Suprapubic skin (tissue), 4 donors: Measurements from ENCODE around the gene PSMD12. TPM values are rescaled to one million over a fixed set of nuclear protein-coding genes. Genes with fewer than 3 reads are reported as not detected.
"Not testable (repeated sequence)": the region's sequence is repeated elsewhere in the genome, so short reads cannot be mapped to it uniquely, and the experiment has no call there.

Experiments used
- DNase-seq, 2 donors: peaks; one replicate each; pipeline ENCODE4 v3.0.0-alpha.2; 2019; ENCODE audit warnings: low spot score in 2 of 2
- H3K27ac ChIP-seq: fragments of 200-600 bp; sonication (generic); one replicate; pipeline ENCODE4 v1.5.1; 2019
- H3K27me3 ChIP-seq: fragments of 200-600 bp; sonication (generic); one replicate; pipeline ENCODE4 v1.5.1; 2019
- H3K36me3 ChIP-seq: fragments of 200-600 bp; sonication (generic); one replicate; pipeline ENCODE4 v1.5.1; 2019
- H3K4me1 ChIP-seq: fragments of 200-600 bp; sonication (generic); one replicate; pipeline ENCODE4 v1.5.1; 2019
- H3K4me3 ChIP-seq: fragments of 200-600 bp; sonication (generic); one replicate; pipeline ENCODE4 v1.5.1; 2019; ENCODE audit warnings: mild to moderate bottlenecking
- H3K9me3 ChIP-seq: fragments of 200-600 bp; sonication (generic); one replicate; pipeline ENCODE4 v1.5.1; 2019
- CTCF ChIP-seq, 2 donors: fragments of 200-600 bp in 1 of 2; fragments of 450-650 bp in 1 of 2; sonication (generic) in 1 of 2; IDR thresholded peaks; one replicate each; pipeline ENCODE4 v1.5.1; 2016 to 2019; ENCODE audit warnings: antibody characterized with exemption in 2 of 2, mild to moderate bottlenecking in 1 of 2, moderate library complexity in 1 of 2
- EP300 ChIP-seq: sonication (generic); formaldehyde crosslinking; IDR thresholded peaks from one replicate; pipeline ENCODE4 v1.6.1; 2017; ENCODE audit warnings: antibody characterized with exemption
- POLR2A ChIP-seq, 2 donors: fragments of 450-650 bp; IDR thresholded peaks; one replicate each; pipeline ENCODE4 v1.6.1; 2017; ENCODE audit warnings: antibody characterized with exemption in 2 of 2, mild to moderate bottlenecking in 2 of 2, moderate library complexity in 2 of 2
- POLR2AphosphoS5 ChIP-seq, 3 donors: sonication (generic); formaldehyde crosslinking; IDR thresholded peaks; one replicate each; pipeline ENCODE4 v1.6.1; 2017; ENCODE audit warnings: antibody characterized with exemption in 3 of 3
- WGBS: methylation state at CpG from one replicate; pipeline ENCODE4 v1.1.5; 2018; 5-methylcytosine and 5-hydroxymethylcytosine counted together
- total RNA-seq, 4 donors: library from RNA; depleted of rRNA; stranded (reverse); fragments of >200 nt; gene quantifications; one replicate each; pipeline ENCODE4 v1.1.0, GENCODE V29; 2016

Gene PSMD12
- total RNA-seq, 4 donors from 2014 or later = 25.0 to 31.4 (median 27.8) TPM

GRCh38 chr17:67311575-67311974 is 54.8 kb downstream of the PSMD12 start:
- H3K4me3 ChIP-seq = no peak overlapping the region

GRCh38 chr17:67310406-67310805 is 56.0 kb downstream of the PSMD12 start:
- H3K9me3 ChIP-seq = no peaks in the 10 kb centered on the region
- H3K36me3 ChIP-seq = no peaks in the 10 kb centered on the region
- no peak overlapping the region for H3K4me3 ChIP-seq
- WGBS = 95% methylated on average over 10 of the region's 10 CpGs
- H3K27me3 ChIP-seq = no peaks in the 10 kb centered on the region
- no peak for DNase-seq
- no peak overlapping the region for H3K27ac ChIP-seq
- no peaks in the 10 kb centered on the region for H3K4me1 ChIP-seq
- TF ChIP-seq POLR2AphosphoS5 (IDR thresholded peaks at IDR 0.05) (no peak), CTCF (IDR thresholded peaks at IDR 0.05) (no peak), EP300 (no peak), POLR2A (IDR thresholded peaks at IDR 0.05) (no peak)

More at GRCh38 chr17:67311575-67311974, 54.8 kb downstream of the PSMD12 start:
- no peaks in the 10 kb centered on the region for H3K36me3 ChIP-seq
- DNase-seq = no peak
- WGBS = 75% methylated on average over 4 of the region's 4 CpGs
- no peaks in the 10 kb centered on the region for H3K9me3 ChIP-seq
- H3K27me3 ChIP-seq = no peaks in the 10 kb centered on the region
- TF ChIP-seq EP300 (no peak), POLR2A (IDR thresholded peaks at IDR 0.05) (no peak), CTCF (IDR thresholded peaks at IDR 0.05) (no peak), POLR2AphosphoS5 (IDR thresholded peaks at IDR 0.05) (no peak)
- H3K27ac ChIP-seq = no peak overlapping the region
- H3K4me1 ChIP-seq = no peaks in the 10 kb centered on the region

- H3K4me3 ChIP-seq, H3K27ac ChIP-seq, H3K27me3 ChIP-seq, H3K36me3 ChIP-seq, H3K9me3 ChIP-seq, DNase-seq, H3K4me1 ChIP-seq: not testable (repeated sequence)
- WGBS = 61% methylated on average over 10 of the region's 10 CpGs
These were observed 60.7 kb downstream of the PSMD12 start for GRCh38 chr17:67305446-67306235.

- Histone ChIP-seq H3K27me3 (no peaks in the 10 kb centered on the region), H3K4me3 (no peak overlapping the region), H3K36me3 (no peaks in the 10 kb centered on the region), H3K4me1 (no peaks in the 10 kb centered on the region), H3K9me3 (no peaks in the 10 kb centered on the region), H3K27ac (no peak overlapping the region)
- WGBS = 81% methylated on average over 10 of the region's 10 CpGs
- DNase-seq = no peak
- TF ChIP-seq POLR2A (IDR thresholded peaks at IDR 0.05) = no peak
- no peak for TF ChIP-seq CTCF (IDR thresholded peaks at IDR 0.05)
- no peak for TF ChIP-seq POLR2AphosphoS5 (IDR thresholded peaks at IDR 0.05)
- no peak for TF ChIP-seq EP300
These were observed 68.9 kb downstream of the PSMD12 start for GRCh38 chr17:67297454-67297960.

GRCh38 chr17:67294451-67295199 is 71.8 kb downstream of the PSMD12 start:
- no peak overlapping the region for H3K27ac ChIP-seq
- no peaks in the 10 kb centered on the region for H3K27me3 ChIP-seq
- H3K4me3 ChIP-seq = no peak overlapping the region
- no peak for TF ChIP-seq POLR2A (IDR thresholded peaks at IDR 0.05)
- H3K9me3 ChIP-seq = no peaks in the 10 kb centered on the region
- WGBS = 88% methylated on average over 17 of the region's 44 CpGs
- no peaks in the 10 kb centered on the region for H3K36me3 ChIP-seq
- DNase-seq = no peak
- H3K4me1 ChIP-seq = peaks cover 5% of the 10 kb centered on the region
